ENCODE results near the gene HBD.

- TF ChIP-seq POLR2A (IDR thresholded peaks at IDR 0.05; ENCODE audit: low read depth, low read length) (no peak), POLR2AphosphoS5 (IDR thresholded peaks at IDR 0.05; ENCODE audit: low read depth, low read length) (no peak), SPI1 (IDR thresholded peaks at IDR 0.05; ENCODE audit: low read depth, low read length) (no peak), TAF1 (IDR thresholded peaks at IDR 0.05; ENCODE audit: low read depth, low read length) (no peak), PAX5 (IDR thresholded peaks at IDR 0.05; ENCODE audit: insufficient read depth, low read length, severe bottlenecking) (no peak)
Measured at GRCh38 chr11:5234381-5234834, at the start of gene HBD.

All from GM12891 (cell line).